Coronary artery (tissue), 2 donors: Measurements from ENCODE around the gene DHRSX.
"Not testable (repeated sequence)": the region's sequence is repeated elsewhere in the genome, so short reads cannot be mapped to it uniquely, and the experiment has no call there.

Experiments used
- DNase-seq: peaks from one replicate; pipeline ENCODE4 v3.0.0-alpha.2; 2017; ENCODE audit warnings: low spot score
- H3K27ac ChIP-seq, 2 donors: fragments of 200-600 bp; sonication (generic); one replicate each; pipeline ENCODE4 v1.5.1; 2016 to 2019
- H3K4me3 ChIP-seq: fragments of 200-600 bp; sonication (generic); 2 replicates; pipeline ENCODE4 v1.5.1; 2016; ENCODE audit warnings: mild to moderate bottlenecking, moderate library complexity
- CTCF ChIP-seq: fragments of 200-600 bp; sonication (generic); IDR thresholded peaks from one replicate; pipeline ENCODE4 v1.5.1; 2019; ENCODE audit warnings: antibody characterized with exemption

Gene DHRSX

DNA sequence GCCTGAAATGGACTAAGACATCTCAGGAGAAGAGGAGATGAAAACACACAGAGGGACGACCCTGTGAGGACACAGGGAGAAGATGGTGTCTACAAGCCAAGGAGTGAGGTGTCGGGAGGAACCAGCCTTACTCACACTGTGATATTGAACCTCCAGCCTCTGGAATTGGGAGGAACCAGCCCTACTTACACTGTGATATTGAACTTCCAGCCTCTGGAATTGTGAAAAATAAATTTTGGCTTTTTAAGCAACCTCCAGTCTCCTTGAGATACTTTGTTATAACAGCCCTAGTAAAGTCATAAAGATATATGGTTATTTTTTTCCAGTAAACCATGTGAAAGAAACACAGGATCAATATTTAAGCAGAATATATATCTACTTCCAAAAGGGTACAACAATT, 76.5 kb downstream of the DHRSX start:
- TF ChIP-seq CTCF: no peak
- Histone ChIP-seq H3K4me3 (no peak overlapping the region), H3K27ac (no peak overlapping the region)
- no peak for DNase-seq

DNA sequence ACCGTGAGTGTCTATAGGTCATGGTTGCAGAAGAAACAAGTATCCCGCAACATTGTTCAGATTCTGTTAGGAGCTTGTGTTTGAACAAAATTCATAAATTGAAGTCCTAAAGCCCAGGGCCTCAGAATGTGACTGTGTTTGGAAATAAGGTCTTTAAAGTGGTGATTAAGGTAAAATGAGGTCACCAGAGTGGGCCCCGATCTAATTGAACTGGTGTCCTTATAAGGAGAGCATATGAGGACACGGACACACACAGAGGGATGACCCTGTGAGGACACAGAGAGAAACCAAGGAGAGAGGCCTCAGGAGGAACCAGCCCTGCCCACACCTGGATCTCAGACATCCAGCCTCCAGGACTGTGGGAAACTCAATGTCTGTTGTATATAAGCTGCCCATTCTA, 76.9 kb downstream of the DHRSX start:
- Histone ChIP-seq H3K27ac (no peak overlapping the region), H3K4me3 (no peak overlapping the region)
- no peak for TF ChIP-seq CTCF
- DNase-seq: no peak

- no peak for TF ChIP-seq CTCF
- H3K27ac ChIP-seq: no peak overlapping the region
- no peak overlapping the region for H3K4me3 ChIP-seq
- DNase-seq: no peak
Observed at GRCh38 chrX:2423282-2423681, 77.5 kb downstream of the DHRSX start.

DNA sequence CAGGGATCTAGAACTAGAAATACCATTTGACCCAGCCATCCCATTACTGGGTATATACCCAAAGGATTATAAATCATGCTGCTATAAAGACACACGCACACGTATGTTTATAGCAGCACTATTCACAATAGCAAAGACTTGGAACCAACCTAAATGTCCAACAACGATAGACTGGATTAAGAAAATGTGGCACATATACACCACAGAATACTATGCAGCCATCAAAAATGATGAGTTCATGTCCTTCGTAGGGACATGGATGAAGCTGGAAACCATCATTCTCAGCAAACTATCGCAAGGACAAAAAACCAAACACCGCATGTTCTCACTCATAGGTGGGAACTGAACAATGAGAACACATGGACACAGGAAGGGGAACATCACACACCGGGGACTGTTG, 81.4 kb downstream of the DHRSX start:
- H3K27ac ChIP-seq, DNase-seq, H3K4me3 ChIP-seq: not testable (repeated sequence)

- no peak for TF ChIP-seq CTCF
- no peak overlapping the region for H3K27ac ChIP-seq
- no peak overlapping the region for H3K4me3 ChIP-seq
- no peak for DNase-seq
Observed at GRCh38 chrX:2418000-2418399, 82.8 kb downstream of the DHRSX start.

- TF ChIP-seq CTCF: no peak
- Histone ChIP-seq H3K27ac (no peak overlapping the region), H3K4me3 (no peak overlapping the region)
- no peak for DNase-seq
Observed at GRCh38 chrX:2416851-2417604, 83.7 kb downstream of the DHRSX start.

DNA sequence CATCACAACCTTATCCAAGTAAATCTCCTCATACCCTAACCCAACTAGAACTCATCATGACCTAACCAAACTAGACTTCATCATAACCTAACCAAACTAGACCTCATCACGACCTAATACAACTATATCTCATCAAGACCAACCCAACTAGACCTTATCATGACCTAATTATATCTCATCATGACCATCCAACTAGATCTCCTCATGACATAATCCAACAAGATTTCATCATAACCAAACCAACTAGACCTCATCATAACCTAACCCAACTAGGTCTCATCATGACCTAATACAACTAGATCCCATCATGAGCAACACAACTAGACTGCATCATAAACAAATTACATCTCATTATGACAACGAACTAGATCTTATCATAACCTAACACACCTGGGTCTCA, 86.4 kb downstream of the DHRSX start:
- no peak for TF ChIP-seq CTCF
- DNase-seq: no peak
- H3K4me3 ChIP-seq: no peak overlapping the region
- no peak overlapping the region for H3K27ac ChIP-seq
